DOHH2 (cell line): ENCODE results near the gene HDHD5.

Source experiments
- EZH2phosphoT487 ChIP-seq: fragments of 200-600 bp; sonication (generic); IDR thresholded peaks from 2 replicates; pipeline ENCODE4 v1.6.1; 2017; ENCODE audit warnings: borderline replicate concordance, mild to moderate bottlenecking, antibody characterized with exemption, low read length, moderate library complexity, mixed read lengths
- TF ChIP-seq, protein P1 (sequence below): fragments of 200-600 bp; sonication (generic); IDR thresholded peaks from one replicate; pipeline ENCODE4 v1.5.1; 2014; ENCODE audit warnings: antibody characterized with exemption, mild to moderate bottlenecking, low read depth, low read length; ENCODE audit not compliant: poor library complexity, severe bottlenecking

DNA sequence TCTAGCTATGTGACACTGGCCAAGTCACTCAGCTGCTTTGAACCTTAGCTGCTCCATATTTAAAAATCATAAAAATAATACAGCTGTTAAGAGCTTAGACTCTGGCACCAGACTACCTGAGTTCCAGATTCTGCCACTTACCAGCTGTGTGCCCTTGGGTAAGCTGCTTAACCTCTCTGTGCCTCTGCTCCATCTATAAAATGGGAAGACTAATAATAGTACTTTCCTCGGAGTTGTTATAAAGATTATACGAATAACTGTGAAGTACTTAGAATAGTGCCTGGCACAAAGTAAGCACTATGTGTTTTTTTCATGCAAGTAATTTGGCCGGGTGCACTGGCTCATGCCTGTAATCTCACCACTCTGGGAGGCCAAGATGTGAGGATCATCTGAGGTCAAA, 1.4 kb downstream of the HDHD5 start:
- TF ChIP-seq, protein P1, sequence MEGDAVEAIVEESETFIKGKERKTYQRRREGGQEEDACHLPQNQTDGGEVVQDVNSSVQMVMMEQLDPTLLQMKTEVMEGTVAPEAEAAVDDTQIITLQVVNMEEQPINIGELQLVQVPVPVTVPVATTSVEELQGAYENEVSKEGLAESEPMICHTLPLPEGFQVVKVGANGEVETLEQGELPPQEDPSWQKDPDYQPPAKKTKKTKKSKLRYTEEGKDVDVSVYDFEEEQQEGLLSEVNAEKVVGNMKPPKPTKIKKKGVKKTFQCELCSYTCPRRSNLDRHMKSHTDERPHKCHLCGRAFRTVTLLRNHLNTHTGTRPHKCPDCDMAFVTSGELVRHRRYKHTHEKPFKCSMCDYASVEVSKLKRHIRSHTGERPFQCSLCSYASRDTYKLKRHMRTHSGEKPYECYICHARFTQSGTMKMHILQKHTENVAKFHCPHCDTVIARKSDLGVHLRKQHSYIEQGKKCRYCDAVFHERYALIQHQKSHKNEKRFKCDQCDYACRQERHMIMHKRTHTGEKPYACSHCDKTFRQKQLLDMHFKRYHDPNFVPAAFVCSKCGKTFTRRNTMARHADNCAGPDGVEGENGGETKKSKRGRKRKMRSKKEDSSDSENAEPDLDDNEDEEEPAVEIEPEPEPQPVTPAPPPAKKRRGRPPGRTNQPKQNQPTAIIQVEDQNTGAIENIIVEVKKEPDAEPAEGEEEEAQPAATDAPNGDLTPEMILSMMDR, result no peak
- TF ChIP-seq EZH2phosphoT487, result no peak
